Parathyroid adenoma (tissue), 2 donors: Measurements from ENCODE around the gene MGAT4A.
A peak's percentile ranks its signal among the peaks of the same experiment; 100 is the strongest.

ENCODE experiments used
- H2AFZ ChIP-seq: fragments of 300-600 bp; sonication (generic); one replicate; pipeline ENCODE4 v1.7.0; 2017; ENCODE audit warnings: antibody characterized with exemption, mild to moderate bottlenecking
- H3K27ac ChIP-seq: fragments of 300-600 bp; sonication (generic); one replicate; pipeline ENCODE4 v1.7.0; 2017
- H3K27me3 ChIP-seq: fragments of 300-600 bp; sonication (generic); one replicate; pipeline ENCODE4 v1.7.0; 2017; ENCODE audit warnings: low read length; ENCODE audit not compliant: control insufficient read depth, insufficient read depth
- H3K36me3 ChIP-seq: fragments of 300-600 bp; sonication (generic); one replicate; pipeline ENCODE4 v1.7.0; 2017; ENCODE audit warnings: low read length; ENCODE audit not compliant: control insufficient read depth, insufficient read depth
- H3K4me1 ChIP-seq: fragments of 300-600 bp; sonication (generic); one replicate; pipeline ENCODE4 v1.7.0; 2017; ENCODE audit warnings: control low read depth
- H3K4me2 ChIP-seq: fragments of 300-600 bp; sonication (generic); one replicate; pipeline ENCODE4 v1.7.0; 2017; ENCODE audit warnings: low read length
- H3K4me3 ChIP-seq: fragments of 300-600 bp; sonication (generic); one replicate; pipeline ENCODE4 v1.7.0; 2017; ENCODE audit warnings: low read depth, low read length
- H3K79me2 ChIP-seq: fragments of 300-600 bp; sonication (generic); one replicate; pipeline ENCODE4 v1.7.0; 2017; ENCODE audit warnings: control low read depth
- H3K9ac ChIP-seq: fragments of 300-600 bp; sonication (generic); one replicate; pipeline ENCODE4 v1.7.0; 2017; ENCODE audit warnings: mild to moderate bottlenecking
- H3K9me3 ChIP-seq: fragments of 300-600 bp; sonication (generic); one replicate; pipeline ENCODE4 v1.7.0; 2017; ENCODE audit warnings: low read length; ENCODE audit not compliant: control insufficient read depth
- CTCF ChIP-seq: fragments of 300-600 bp; sonication (generic); IDR thresholded peaks from one replicate; pipeline ENCODE4 v1.7.0; 2017; ENCODE audit warnings: antibody characterized with exemption, mild to moderate bottlenecking
- donor health status: primary hyperparathyroidism.

The MGAT4A gene

GRCh38 chr2:98734162-98734561 is 3.2 kb upstream of the MGAT4A start:
- TF ChIP-seq CTCF, result no peak
- Histone ChIP-seq H3K79me2 (peaks cover 19% of the 10 kb centered on the region), H3K4me2 (no peak overlapping the region), H3K9me3 (no peaks in the 10 kb centered on the region), H2AFZ (no peak overlapping the region), H3K27me3 (no peaks in the 10 kb centered on the region), H3K36me3 (no peaks in the 10 kb centered on the region), H3K27ac (no peak overlapping the region), H3K9ac (no peak overlapping the region), H3K4me3 (no peak overlapping the region), H3K4me1 (no peaks in the 10 kb centered on the region)

DNA sequence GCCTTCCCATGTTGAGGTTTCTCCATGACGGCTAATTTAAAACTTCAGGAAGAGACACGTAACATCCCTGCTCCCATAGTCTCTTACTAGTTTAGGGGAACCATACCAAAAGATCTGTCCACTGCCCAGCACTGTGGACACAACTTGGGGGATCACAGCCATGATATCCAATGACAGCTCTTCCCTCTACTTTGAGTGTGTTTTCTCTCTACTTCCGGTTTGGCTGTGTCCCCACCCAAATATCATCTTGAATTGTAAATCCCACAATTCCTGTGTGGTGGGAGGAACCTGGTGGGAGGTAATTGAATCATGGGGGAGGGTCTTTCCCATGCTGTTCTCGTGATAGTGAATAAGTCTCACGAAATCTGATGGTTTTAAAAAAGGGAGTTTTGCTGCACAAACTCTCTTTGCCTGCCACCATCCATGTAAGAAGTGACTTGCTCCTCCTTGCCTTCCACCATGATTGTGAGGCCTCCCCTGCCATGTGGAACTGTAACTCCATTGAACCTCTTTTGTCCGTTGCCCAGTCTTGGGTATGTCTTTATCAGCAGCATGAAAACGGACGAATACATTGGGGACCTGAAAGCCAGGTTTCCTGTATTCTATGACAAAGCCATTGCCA is 1.6 kb upstream of the MGAT4A start:
- peaks cover 16% of the 10 kb centered on the region for H3K79me2 ChIP-seq
- H3K4me1 ChIP-seq, result peaks cover 10% of the 10 kb centered on the region
- no peak for TF ChIP-seq CTCF
- H3K36me3 ChIP-seq, result no peaks in the 10 kb centered on the region
- H3K4me2 ChIP-seq, result no peak overlapping the region
- H3K9ac ChIP-seq, result no peak overlapping the region
- H3K27ac ChIP-seq, result peak overlapping the region; percentile 84
- H3K4me3 ChIP-seq, result no peak overlapping the region
- H3K27me3 ChIP-seq, result no peaks in the 10 kb centered on the region
- H2AFZ ChIP-seq, result no peak overlapping the region
- H3K9me3 ChIP-seq, result no peaks in the 10 kb centered on the region

DNA sequence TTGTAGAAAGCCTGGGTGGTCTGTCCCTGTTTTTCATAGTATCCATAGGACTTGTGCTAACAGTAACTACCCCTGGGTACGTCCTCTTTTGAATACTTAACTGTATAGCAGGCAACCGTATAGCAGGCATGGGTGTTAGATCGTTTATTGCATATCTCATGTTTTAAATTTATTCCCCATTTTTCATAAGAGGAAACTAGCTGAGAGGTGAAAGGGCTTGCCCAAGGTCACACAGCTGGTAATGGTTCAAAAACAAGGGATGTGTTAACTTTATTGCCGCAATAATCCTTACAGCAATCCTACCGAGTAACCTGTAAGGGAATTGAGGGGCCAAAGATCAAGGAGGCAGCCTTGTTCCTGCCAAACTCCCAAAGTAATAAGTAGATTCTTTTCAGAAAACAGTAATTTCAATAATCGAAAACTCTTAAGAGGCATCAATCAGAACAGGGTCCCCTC is 990 bp upstream of the MGAT4A start:
- H3K4me1 ChIP-seq, result peaks cover 16% of the 10 kb centered on the region
- H3K4me3 ChIP-seq, result peak overlapping the region; percentile 60
- H3K36me3 ChIP-seq, result no peaks in the 10 kb centered on the region
- peak overlapping the region; percentile 88 for H3K9ac ChIP-seq
- peak overlapping the region; percentile 84 for H3K27ac ChIP-seq
- H3K4me2 ChIP-seq, result peak overlapping the region; percentile 69
- no peaks in the 10 kb centered on the region for H3K9me3 ChIP-seq
- peaks cover 18% of the 10 kb centered on the region for H3K79me2 ChIP-seq
- H2AFZ ChIP-seq, result peak overlapping the region; percentile 79
- no peak for TF ChIP-seq CTCF
- H3K27me3 ChIP-seq, result no peaks in the 10 kb centered on the region

DNA sequence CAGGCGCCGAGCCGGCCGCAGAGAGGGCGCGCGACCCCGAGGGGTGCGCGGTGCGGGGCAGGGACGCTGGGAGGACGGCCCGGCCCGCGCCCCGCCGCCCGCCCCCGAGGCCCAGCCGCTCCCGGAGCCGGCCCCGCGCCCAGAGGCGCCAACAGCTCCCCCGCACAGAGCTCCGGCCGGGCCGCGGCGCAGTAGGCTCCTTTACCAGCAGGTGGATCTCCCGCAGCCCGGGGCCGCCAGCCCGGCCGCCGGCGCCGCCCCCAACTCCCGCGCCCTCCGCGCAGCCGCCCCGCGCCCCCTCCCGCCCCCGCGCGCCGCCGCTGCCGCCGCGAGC is 258 bp downstream of the MGAT4A start:
- Histone ChIP-seq H3K9me3 (no peaks in the 10 kb centered on the region), H3K4me3 (peak overlapping the region; percentile 66), H3K4me2 (peak overlapping the region; percentile 83), H3K9ac (no peak overlapping the region), H3K27ac (peak overlapping the region; percentile 78), H3K4me1 (peaks cover 23% of the 10 kb centered on the region), H3K79me2 (peaks cover 25% of the 10 kb centered on the region), H3K27me3 (no peaks in the 10 kb centered on the region), H2AFZ (peak overlapping the region; percentile 51), H3K36me3 (no peaks in the 10 kb centered on the region)
- TF ChIP-seq CTCF, result no peak

GRCh38 chr2:98730053-98730706 is 752 bp downstream of the MGAT4A start:
- Histone ChIP-seq H3K36me3 (no peaks in the 10 kb centered on the region), H3K9ac (peak overlapping the region; percentile 57), H3K4me1 (peaks cover 25% of the 10 kb centered on the region), H3K27me3 (no peaks in the 10 kb centered on the region), H3K79me2 (peaks cover 25% of the 10 kb centered on the region), H3K9me3 (no peaks in the 10 kb centered on the region), H2AFZ (peak overlapping the region; percentile 51), H3K4me3 (peak overlapping the region; percentile 66), H3K27ac (peak overlapping the region; percentile 78), H3K4me2 (peak overlapping the region; percentile 83)
- no peak for TF ChIP-seq CTCF
